Mesenchymal stem cell (in vitro differentiated cells and primary cell): ENCODE data around the gene C1orf167.

Source experiments
- DNase-seq: peaks from one replicate; pipeline ENCODE4 v3.0.0-alpha.2; 2013
- H2AFZ ChIP-seq: one replicate; pipeline ENCODE4 v1.6.1; 2013; ENCODE audit warnings: low read depth, mild to moderate bottlenecking, control low read depth, inconsistent platforms, low read length, moderate library complexity
- H2AK5ac ChIP-seq: 2 replicates; pipeline ENCODE4 v1.6.1; 2013; ENCODE audit warnings: low read length, moderate library complexity, mild to moderate bottlenecking, inconsistent platforms; ENCODE audit not compliant: severe bottlenecking
- H2BK120ac ChIP-seq: one replicate; pipeline ENCODE4 v1.6.1; 2013; ENCODE audit warnings: low read depth, mild to moderate bottlenecking, inconsistent platforms, low read length, moderate library complexity
- H2BK12ac ChIP-seq, 2 experiments: one replicate each; pipeline ENCODE4 v1.6.1; 2013; ENCODE audit warnings: inconsistent platforms in 2 of 2, low read length in 2 of 2, mild to moderate bottlenecking in 2 of 2, moderate library complexity in 2 of 2, control low read depth in 1 of 2
- H2BK15ac ChIP-seq: one replicate; pipeline ENCODE4 v1.6.1; 2013; ENCODE audit warnings: mild to moderate bottlenecking, low read depth, inconsistent platforms; ENCODE audit not compliant: poor library complexity, severe bottlenecking
- H2BK5ac ChIP-seq: 2 replicates; pipeline ENCODE4 v1.6.1; 2013; ENCODE audit warnings: low read depth, mild to moderate bottlenecking, low read length, control low read depth, inconsistent platforms; ENCODE audit not compliant: poor library complexity, severe bottlenecking
- H3K14ac ChIP-seq, 2 experiments: one replicate each; pipeline ENCODE4 v1.6.1; 2013; ENCODE audit warnings: inconsistent platforms in 2 of 2, low read length in 2 of 2, control low read depth in 1 of 2, mild to moderate bottlenecking in 1 of 2, moderate library complexity in 1 of 2
- H3K18ac ChIP-seq, 2 experiments: one replicate each; pipeline ENCODE4 v1.6.1; 2013; ENCODE audit warnings: inconsistent platforms in 2 of 2, low read length in 2 of 2, control low read depth in 1 of 2, low read depth in 1 of 2, mild to moderate bottlenecking in 1 of 2
- H3K23ac ChIP-seq, 2 experiments: one replicate each; pipeline ENCODE4 v1.6.1; 2013; ENCODE audit warnings: inconsistent platforms in 2 of 2, low read length in 2 of 2, mild to moderate bottlenecking in 2 of 2, moderate library complexity in 2 of 2, control low read depth in 1 of 2
- H3K27ac ChIP-seq: 2 replicates; pipeline ENCODE4 v1.5.1; 2013; ENCODE audit warnings: mild to moderate bottlenecking, moderate library complexity, low read length, control low read depth, inconsistent platforms; ENCODE audit not compliant: poor library complexity, severe bottlenecking
- H3K27me3 ChIP-seq, 2 experiments: 2 replicates each; pipeline versions ENCODE4 v1.6.1 to v1.7.0; 2013; ENCODE audit warnings: low read length in 2 of 2, mild to moderate bottlenecking in 2 of 2, moderate library complexity in 2 of 2, control low read depth in 1 of 2, inconsistent platforms in 1 of 2; ENCODE audit not compliant: control insufficient read depth in 1 of 2, insufficient read depth in 1 of 2
- H3K36me3 ChIP-seq, 2 experiments: 2 replicates each; pipeline versions ENCODE4 v1.6.1 to v1.7.0; 2013; ENCODE audit warnings: low read length in 2 of 2, control low read depth in 1 of 2, inconsistent platforms in 1 of 2, low read depth in 1 of 2, mild to moderate bottlenecking in 1 of 2; ENCODE audit not compliant: insufficient read depth in 2 of 2, control insufficient read depth in 1 of 2
- H3K4ac ChIP-seq, 2 experiments: one replicate each; pipeline ENCODE4 v1.6.1; 2013; ENCODE audit warnings: inconsistent platforms in 2 of 2, low read length in 2 of 2, mild to moderate bottlenecking in 2 of 2, moderate library complexity in 2 of 2, control low read depth in 1 of 2, low read depth in 1 of 2
- H3K4me1 ChIP-seq: 2 replicates; pipeline ENCODE4 v1.6.1; 2013; ENCODE audit warnings: low read depth, low read length, control low read depth; ENCODE audit not compliant: control insufficient read depth, insufficient read depth
- H3K4me2 ChIP-seq: 2 replicates; pipeline ENCODE4 v1.6.1; 2013; ENCODE audit warnings: low read length, mild to moderate bottlenecking, inconsistent platforms; ENCODE audit not compliant: poor library complexity, severe bottlenecking
- H3K4me3 ChIP-seq, 2 experiments: 2 replicates each; pipeline versions ENCODE4 v1.5.1 to v1.7.0; 2013; ENCODE audit warnings: low read length in 2 of 2, mild to moderate bottlenecking in 2 of 2, control low read depth in 1 of 2, low read depth in 1 of 2; ENCODE audit not compliant: insufficient read depth in 1 of 2
- H3K79me1 ChIP-seq: replicated peaks from 2 replicates; pipeline ENCODE4 v1.6.1; 2013; ENCODE audit warnings: mild to moderate bottlenecking, control low read depth, low read length, inconsistent platforms; ENCODE audit not compliant: poor library complexity, severe bottlenecking
- H3K9ac ChIP-seq: 2 replicates; pipeline ENCODE4 v1.7.0; 2013; ENCODE audit warnings: mild to moderate bottlenecking, low read length, moderate library complexity
- H3K9me3 ChIP-seq: 2 replicates; pipeline ENCODE4 v1.7.0; 2013; ENCODE audit warnings: mild to moderate bottlenecking, low read length; ENCODE audit not compliant: control insufficient read depth
- H4K8ac ChIP-seq: one replicate; pipeline ENCODE4 v1.6.1; 2013; ENCODE audit warnings: inconsistent platforms, mild to moderate bottlenecking, low read length, moderate library complexity
- H4K91ac ChIP-seq: one replicate; pipeline ENCODE4 v1.6.1; 2013; ENCODE audit warnings: mild to moderate bottlenecking, low read length, inconsistent platforms
- WGBS: methylation state at CpG from one replicate; pipeline ENCODE4 v1.1.7; 2013; ENCODE audit warnings: mixed read lengths; 5-methylcytosine and 5-hydroxymethylcytosine counted together

Gene C1orf167

GRCh38 chr1:11779715-11780379, 17.9 kb downstream of the C1orf167 start:
- no peak overlapping the region for H2BK120ac ChIP-seq
- H3K9me3 ChIP-seq, result no peaks in the 10 kb centered on the region
- H3K18ac ChIP-seq, result no peak overlapping the region
- no peaks in the 10 kb centered on the region for H3K36me3 ChIP-seq
- DNase-seq, result no peak
- H3K4ac ChIP-seq, result no peak overlapping the region
- H2BK12ac ChIP-seq, result no peak overlapping the region
- H2BK15ac ChIP-seq, result no peak overlapping the region
- H2BK5ac ChIP-seq, result no peak overlapping the region
- H3K4me1 ChIP-seq, result peaks cover 9% of the 10 kb centered on the region
- H2AK5ac ChIP-seq, result no peak overlapping the region
- no peak overlapping the region for H3K4me2 ChIP-seq
- no peaks in the 10 kb centered on the region for H3K79me1 ChIP-seq
- H2AFZ ChIP-seq, result no peak overlapping the region
- no peak overlapping the region for H3K27ac ChIP-seq
- H3K4me3 ChIP-seq, result no peak overlapping the region
- no peak overlapping the region for H3K23ac ChIP-seq
- no peak overlapping the region for H4K91ac ChIP-seq
- H4K8ac ChIP-seq, result no peak overlapping the region
- 80% methylated on average over 12 of the region's 13 CpGs for WGBS
- H3K14ac ChIP-seq, result no peak overlapping the region
- no peak overlapping the region for H3K9ac ChIP-seq
- peaks cover 0 to 6% of the 10 kb centered on the region in 2 experiments for H3K27me3 ChIP-seq

- Histone ChIP-seq H3K9ac (no peak overlapping the region), H3K79me1 (no peaks in the 10 kb centered on the region), H4K8ac (no peak overlapping the region), H2AFZ (no peak overlapping the region), H2BK5ac (no peak overlapping the region), H4K91ac (no peak overlapping the region), H3K4ac (no peak overlapping the region), H2BK12ac (no peak overlapping the region), H2BK120ac (no peak overlapping the region), H3K27ac (no peak overlapping the region), H3K4me1 (peaks cover 16% of the 10 kb centered on the region), H3K18ac (no peak overlapping the region), H3K9me3 (no peaks in the 10 kb centered on the region), H2AK5ac (no peak overlapping the region), H3K4me2 (no peak overlapping the region), H3K4me3 (no peak overlapping the region), H2BK15ac (no peak overlapping the region), H3K27me3 (peaks cover 0 to 6% of the 10 kb centered on the region in 2 experiments), H3K36me3 (no peaks in the 10 kb centered on the region), H3K14ac (no peak overlapping the region), H3K23ac (no peak overlapping the region)
- no peak for DNase-seq
- WGBS, result 83% methylated on average over 5 of the region's 10 CpGs
Measured at GRCh38 chr1:11780380-11781147, 18.6 kb downstream of the C1orf167 start.

- no peak overlapping the region for H3K4me3 ChIP-seq
- H3K27me3 ChIP-seq, result peaks cover 0 to 6% of the 10 kb centered on the region in 2 experiments
- H3K9me3 ChIP-seq, result no peaks in the 10 kb centered on the region
- H2BK15ac ChIP-seq, result no peak overlapping the region
- DNase-seq, result no peak
- H3K23ac ChIP-seq, result no peak overlapping the region
- H3K4me2 ChIP-seq, result no peak overlapping the region
- no peak overlapping the region for H3K4ac ChIP-seq
- H4K8ac ChIP-seq, result no peak overlapping the region
- no peak overlapping the region for H2BK12ac ChIP-seq
- no peak overlapping the region for H3K14ac ChIP-seq
- no peak overlapping the region for H2BK120ac ChIP-seq
- peaks cover 16% of the 10 kb centered on the region for H3K4me1 ChIP-seq
- no peak overlapping the region for H4K91ac ChIP-seq
- H3K27ac ChIP-seq, result no peak overlapping the region
- no peak overlapping the region for H2AK5ac ChIP-seq
- no peaks in the 10 kb centered on the region for H3K36me3 ChIP-seq
- no peaks in the 10 kb centered on the region for H3K79me1 ChIP-seq
- no peak overlapping the region for H3K18ac ChIP-seq
- H3K9ac ChIP-seq, result no peak overlapping the region
- no peak overlapping the region for H2AFZ ChIP-seq
- WGBS, result 92% methylated on average over 11 of the region's 12 CpGs
- H2BK5ac ChIP-seq, result no peak overlapping the region
Measured at GRCh38 chr1:11781297-11781696, 19.3 kb downstream of the C1orf167 start.

GRCh38 chr1:11782127-11782708, 20.2 kb downstream of the C1orf167 start:
- H4K8ac ChIP-seq, result no peak overlapping the region
- H3K36me3 ChIP-seq, result no peaks in the 10 kb centered on the region
- H3K4me3 ChIP-seq, result no peak overlapping the region
- H2BK15ac ChIP-seq, result no peak overlapping the region
- H3K9me3 ChIP-seq, result no peaks in the 10 kb centered on the region
- no peak overlapping the region for H2BK12ac ChIP-seq
- no peak overlapping the region for H3K27ac ChIP-seq
- no peak overlapping the region for H3K23ac ChIP-seq
- WGBS, result 76% methylated on average over 4 of the region's 6 CpGs
- no peak overlapping the region for H2BK120ac ChIP-seq
- no peak overlapping the region for H2AFZ ChIP-seq
- H3K27me3 ChIP-seq, result peaks cover 0 to 6% of the 10 kb centered on the region in 2 experiments
- H2AK5ac ChIP-seq, result no peak overlapping the region
- H4K91ac ChIP-seq, result no peak overlapping the region
- no peak for DNase-seq
- no peak overlapping the region for H3K14ac ChIP-seq
- H3K9ac ChIP-seq, result no peak overlapping the region
- H3K4ac ChIP-seq, result no peak overlapping the region
- H3K4me1 ChIP-seq, result peaks cover 20% of the 10 kb centered on the region
- no peak overlapping the region for H2BK5ac ChIP-seq
- H3K18ac ChIP-seq, result no peak overlapping the region
- H3K79me1 ChIP-seq, result no peaks in the 10 kb centered on the region
- no peak overlapping the region for H3K4me2 ChIP-seq
